SK-N-SH treated with all-trans-retinoic acid at 6 μM for 48 hours (cell line): ENCODE results near the gene LRPPRC.

Experiments
- ATAC-seq: fragments of 200-7000 bp; cut with Tn5 transposase; 3 replicates; pipeline ENCODE4 v1.9.1; 2020; ENCODE audit warnings: mild to moderate bottlenecking, moderate library complexity
- ARNTL ChIP-seq: fragments of 450-650 bp; formaldehyde crosslinking; IDR thresholded peaks from 2 replicates; pipeline ENCODE4 v1.5.0; 2020; ENCODE audit warnings: low read depth, mild to moderate bottlenecking, moderate library complexity, borderline replicate concordance
- CSRNP3 ChIP-seq: fragments of 250-450 bp; sonication (Bioruptor Pico); IDR thresholded peaks from 2 replicates; pipeline ENCODE4 v1.5.1; 2021; ENCODE audit warnings: mild to moderate bottlenecking, moderate library complexity
- ESRRG ChIP-seq: fragments of 250-450 bp; sonication (Bioruptor Pico); IDR thresholded peaks from 2 replicates; pipeline ENCODE4 v1.6.1; 2021; ENCODE audit warnings: mild to moderate bottlenecking
- GLIS3 ChIP-seq: fragments of 250-450 bp; sonication (Bioruptor Pico); IDR thresholded peaks from 2 replicates; pipeline ENCODE4 v1.5.0; 2020; ENCODE audit warnings: mild to moderate bottlenecking, moderate library complexity
- OSR1 ChIP-seq: fragments of 250-450 bp; sonication (Bioruptor Pico); IDR thresholded peaks from 2 replicates; pipeline ENCODE4 v1.8.0; 2022; ENCODE audit warnings: moderate library complexity, mild to moderate bottlenecking, inconsistent platforms
- PATZ1 ChIP-seq: fragments of 250-450 bp; sonication (Bioruptor Pico); IDR thresholded peaks from 2 replicates; pipeline ENCODE4 v1.8.0; 2020; ENCODE audit warnings: mild to moderate bottlenecking, moderate library complexity, borderline replicate concordance
- SNAI2 ChIP-seq: fragments of 250-450 bp; sonication (Bioruptor Pico); IDR thresholded peaks from 2 replicates; pipeline ENCODE4 v1.5.0; 2020; ENCODE audit warnings: mild to moderate bottlenecking, moderate library complexity
- TCF4 ChIP-seq: fragments of 250-450 bp; sonication (Bioruptor Pico); IDR thresholded peaks from 2 replicates; pipeline ENCODE4 v1.8.0; 2021; ENCODE audit warnings: mild to moderate bottlenecking, moderate library complexity, borderline replicate concordance
- TOX ChIP-seq: fragments of 250-450 bp; sonication (Bioruptor Pico); IDR thresholded peaks from 2 replicates; pipeline ENCODE4 v1.8.0; 2021; ENCODE audit warnings: mild to moderate bottlenecking, moderate library complexity, borderline replicate concordance
- TSHZ2 ChIP-seq: fragments of 250-450 bp; sonication (Bioruptor Pico); IDR thresholded peaks from 2 replicates; pipeline ENCODE4 v1.5.0; 2020; ENCODE audit warnings: mild to moderate bottlenecking, moderate library complexity
- ZC3H10 ChIP-seq: fragments of 250-450 bp; sonication (Bioruptor Pico); IDR thresholded peaks from 2 replicates; pipeline ENCODE4 v1.5.1; 2021; ENCODE audit warnings: mild to moderate bottlenecking, moderate library complexity
- ZFP3 ChIP-seq: fragments of 250-450 bp; sonication (Bioruptor Pico); IDR thresholded peaks from 2 replicates; pipeline ENCODE4 v1.5.0; 2020; ENCODE audit warnings: mild to moderate bottlenecking, moderate library complexity
- ZNF70 ChIP-seq: fragments of 450-650 bp; formaldehyde crosslinking; IDR thresholded peaks from 2 replicates; pipeline ENCODE4 v1.5.0; 2020; ENCODE audit warnings: mild to moderate bottlenecking, moderate library complexity
- ZNF8 ChIP-seq: fragments of 450-650 bp; formaldehyde crosslinking; IDR thresholded peaks from 2 replicates; pipeline ENCODE4 v1.5.0; 2020; ENCODE audit warnings: mild to moderate bottlenecking, moderate library complexity

The LRPPRC gene

GRCh38 chr2:44009136-44009735 lies 13.4 kb upstream of the LRPPRC start:
- ATAC-seq = peak; percentile 67
- TF ChIP-seq SNAI2 (CRISPR knock-in tag) (no peak), TOX (CRISPR knock-in tag) (no peak), TSHZ2 (CRISPR knock-in tag) (0 out of 2 replicates have a peak, but pooled peaks have one; percentile 30)

- TF ChIP-seq ARNTL (CRISPR knock-in tag) = no peak
- TF ChIP-seq TOX (CRISPR knock-in tag) = no peak
- TF ChIP-seq ZNF8 (CRISPR knock-in tag) = no peak
- no peak for TF ChIP-seq PATZ1 (CRISPR knock-in tag)
- no peak for TF ChIP-seq ESRRG (CRISPR knock-in tag)
- no peak for TF ChIP-seq ZC3H10 (CRISPR knock-in tag)
- TF ChIP-seq, all 23 proteins: peak for 0
These were observed 10.1 kb upstream of the LRPPRC start for GRCh38 chr2:44005846-44006245.

GRCh38 chr2:44004735-44005602 lies 9.2 kb upstream of the LRPPRC start:
- no peak for TF ChIP-seq ZNF70 (CRISPR knock-in tag)
- TF ChIP-seq PATZ1 (CRISPR knock-in tag) = no peak
- TF ChIP-seq TCF4 = no peak
- no peak for TF ChIP-seq ZNF8 (CRISPR knock-in tag)
- TF ChIP-seq TSHZ2 (CRISPR knock-in tag) = no peak
- no peak for TF ChIP-seq OSR1 (CRISPR knock-in tag)
- no peak for TF ChIP-seq ZFP3 (CRISPR knock-in tag)
- no peak for TF ChIP-seq GLIS3 (CRISPR knock-in tag)
- TF ChIP-seq SNAI2 (CRISPR knock-in tag) = no peak
- TF ChIP-seq, all 23 proteins: peak for 0
- no peak for ATAC-seq

More at GRCh38 chr2:44005846-44006245, 10.1 kb upstream of the LRPPRC start:
- ATAC-seq = no peak

GRCh38 chr2:44001716-44002115 lies 5.9 kb upstream of the LRPPRC start:
- no peak for ATAC-seq
- TF ChIP-seq ZFP3 (CRISPR knock-in tag) (no peak), CSRNP3 (CRISPR knock-in tag) (no peak)
